ENCODE data around the gene KCNMB2.

Gene KCNMB2

GRCh38 chr3:178663201-178663934 lies 127.1 kb downstream of the KCNMB2 start:
- Histone ChIP-seq H3K36me3 (no peaks in the 10 kb centered on the region), H3K27me3 (ENCODE audit: insufficient read depth, low read depth, severe bottlenecking) (no peaks in the 10 kb centered on the region), H3K4me3 (ENCODE audit: low read depth, low read length) (no peak overlapping the region), H3K27ac (no peak overlapping the region), H3K9me3 (ENCODE audit: severe bottlenecking) (no peaks in the 10 kb centered on the region)
- no peak for DNase-seq
- TF ChIP-seq, protein P1, sequence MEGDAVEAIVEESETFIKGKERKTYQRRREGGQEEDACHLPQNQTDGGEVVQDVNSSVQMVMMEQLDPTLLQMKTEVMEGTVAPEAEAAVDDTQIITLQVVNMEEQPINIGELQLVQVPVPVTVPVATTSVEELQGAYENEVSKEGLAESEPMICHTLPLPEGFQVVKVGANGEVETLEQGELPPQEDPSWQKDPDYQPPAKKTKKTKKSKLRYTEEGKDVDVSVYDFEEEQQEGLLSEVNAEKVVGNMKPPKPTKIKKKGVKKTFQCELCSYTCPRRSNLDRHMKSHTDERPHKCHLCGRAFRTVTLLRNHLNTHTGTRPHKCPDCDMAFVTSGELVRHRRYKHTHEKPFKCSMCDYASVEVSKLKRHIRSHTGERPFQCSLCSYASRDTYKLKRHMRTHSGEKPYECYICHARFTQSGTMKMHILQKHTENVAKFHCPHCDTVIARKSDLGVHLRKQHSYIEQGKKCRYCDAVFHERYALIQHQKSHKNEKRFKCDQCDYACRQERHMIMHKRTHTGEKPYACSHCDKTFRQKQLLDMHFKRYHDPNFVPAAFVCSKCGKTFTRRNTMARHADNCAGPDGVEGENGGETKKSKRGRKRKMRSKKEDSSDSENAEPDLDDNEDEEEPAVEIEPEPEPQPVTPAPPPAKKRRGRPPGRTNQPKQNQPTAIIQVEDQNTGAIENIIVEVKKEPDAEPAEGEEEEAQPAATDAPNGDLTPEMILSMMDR (IDR thresholded peaks at IDR 0.05; ENCODE audit: low read depth, low read length): no peak

DNA sequence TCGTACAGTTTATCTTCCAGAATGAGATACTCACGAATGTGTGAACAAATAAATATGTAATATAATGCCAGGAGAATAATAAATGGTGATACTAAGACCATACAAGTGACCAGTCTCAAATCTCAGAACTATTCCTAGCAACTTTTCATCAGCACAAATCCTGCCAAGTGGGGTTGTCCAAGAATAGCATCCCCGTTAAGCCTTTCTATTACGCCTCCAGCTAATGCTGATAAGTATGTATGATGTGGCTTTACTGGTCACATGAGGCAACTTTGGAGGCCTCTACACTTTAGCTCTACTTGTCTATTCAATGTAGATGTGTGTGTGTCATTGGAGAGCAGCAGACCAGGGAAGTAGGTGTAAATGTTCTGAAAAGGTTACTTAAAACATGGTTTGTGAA lies 129.5 kb downstream of the KCNMB2 start:
- Histone ChIP-seq H3K9me3 (ENCODE audit: severe bottlenecking) (no peaks in the 10 kb centered on the region), H3K27me3 (ENCODE audit: insufficient read depth, low read depth, severe bottlenecking) (no peaks in the 10 kb centered on the region), H3K36me3 (no peaks in the 10 kb centered on the region), H3K27ac (no peak overlapping the region), H3K4me3 (ENCODE audit: low read depth, low read length) (no peak overlapping the region)
- TF ChIP-seq, protein P1 (IDR thresholded peaks at IDR 0.05; ENCODE audit: low read depth, low read length): no peak
- DNase-seq: peak; percentile 18

DNA sequence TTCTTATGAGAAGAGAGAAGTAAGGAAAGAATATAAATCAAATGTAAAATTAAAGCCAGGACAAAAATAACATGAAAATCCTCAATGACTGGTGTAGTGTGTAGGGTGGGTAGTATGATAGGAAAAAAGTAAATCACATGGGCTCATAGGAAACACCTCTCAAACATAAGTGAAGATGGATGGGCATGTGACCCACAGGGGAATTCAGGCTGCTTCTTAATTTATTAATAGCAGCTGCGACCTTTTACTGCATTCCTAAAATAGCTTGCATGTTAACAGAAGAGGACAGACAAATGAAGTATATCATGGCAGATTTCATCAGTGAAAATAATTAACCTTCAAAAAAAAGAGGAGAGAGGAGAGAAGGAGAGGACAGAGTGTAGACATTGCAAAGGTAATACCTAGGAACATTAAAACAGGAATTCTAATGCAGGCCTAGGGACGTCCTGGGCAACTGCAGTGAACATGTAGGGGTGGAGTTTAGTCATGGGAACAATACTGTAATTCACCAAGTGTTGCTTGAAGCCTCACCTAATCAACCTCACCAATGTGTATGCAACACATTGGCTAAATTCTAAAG lies 132.9 kb downstream of the KCNMB2 start:
- no peaks in the 10 kb centered on the region for H3K9me3 ChIP-seq (ENCODE audit: severe bottlenecking)
- no peaks in the 10 kb centered on the region for H3K27me3 ChIP-seq (ENCODE audit: insufficient read depth, low read depth, severe bottlenecking)
- TF ChIP-seq, protein P1 (IDR thresholded peaks at IDR 0.05; ENCODE audit: low read depth, low read length): no peak
- no peak overlapping the region for H3K27ac ChIP-seq
- no peaks in the 10 kb centered on the region for H3K36me3 ChIP-seq
- no peak for DNase-seq
- no peak overlapping the region for H3K4me3 ChIP-seq (ENCODE audit: low read depth, low read length)

- no peak for DNase-seq
- Histone ChIP-seq H3K27ac (no peak overlapping the region), H3K4me3 (ENCODE audit: low read depth, low read length) (no peak overlapping the region), H3K9me3 (ENCODE audit: severe bottlenecking) (no peaks in the 10 kb centered on the region), H3K27me3 (ENCODE audit: insufficient read depth, low read depth, severe bottlenecking) (no peaks in the 10 kb centered on the region), H3K36me3 (no peaks in the 10 kb centered on the region)
- TF ChIP-seq, protein P1 (IDR thresholded peaks at IDR 0.05; ENCODE audit: low read depth, low read length): no peak
Measured at GRCh38 chr3:178669758-178670157, 133.5 kb downstream of the KCNMB2 start.

- TF ChIP-seq, protein P1 (IDR thresholded peaks at IDR 0.05; ENCODE audit: low read depth, low read length): no peak
- H3K9me3 ChIP-seq (ENCODE audit: severe bottlenecking): no peaks in the 10 kb centered on the region
- no peak overlapping the region for H3K27ac ChIP-seq
- H3K4me3 ChIP-seq (ENCODE audit: low read depth, low read length): no peak overlapping the region
- no peaks in the 10 kb centered on the region for H3K27me3 ChIP-seq (ENCODE audit: insufficient read depth, low read depth, severe bottlenecking)
- DNase-seq: no peak
- no peaks in the 10 kb centered on the region for H3K36me3 ChIP-seq
Measured at GRCh38 chr3:178671377-178671776, 135.1 kb downstream of the KCNMB2 start.

Measured in WERI-Rb-1 (cell line).